Vagina (tissue), 2 donors: ENCODE results near the gene RBP7. TPM values are rescaled to one million over a fixed set of nuclear protein-coding genes. Genes with fewer than 3 reads are reported as not detected.

Experiments used
- DNase-seq, 2 donors: peaks; one replicate each; pipeline ENCODE4 v3.0.0-alpha.2; 2017; ENCODE audit errors: extremely low spot score in 2 of 2
- H3K27ac ChIP-seq: fragments of 200-600 bp; sonication (generic); one replicate; pipeline ENCODE4 v1.5.1; 2019
- H3K27me3 ChIP-seq: fragments of 200-600 bp; sonication (generic); one replicate; pipeline ENCODE4 v1.5.1; 2019
- H3K36me3 ChIP-seq, 2 donors: fragments of 200-600 bp; sonication (generic); one replicate each; pipeline ENCODE4 v1.5.1; 2017 to 2019
- H3K4me1 ChIP-seq: fragments of 200-600 bp; sonication (generic); one replicate; pipeline ENCODE4 v1.5.1; 2019
- H3K4me3 ChIP-seq, 2 donors: fragments of 200-600 bp; sonication (generic); 1 replicate in 1 of 2; 2 replicates in 1 of 2; pipeline ENCODE4 v1.5.1; 2016 to 2019
- H3K9me3 ChIP-seq: fragments of 200-600 bp; sonication (generic); one replicate; pipeline ENCODE4 v1.5.1; 2019
- CTCF ChIP-seq, 3 experiments: fragments of 450-650 bp in 2 of 3; fragments of 200-600 bp in 1 of 3; sonication (generic) in 1 of 3; IDR thresholded peaks; one replicate each; pipeline ENCODE4 v1.5.1; 2017 to 2019; ENCODE audit warnings: antibody characterized with exemption in 3 of 3, mild to moderate bottlenecking in 2 of 3, moderate library complexity in 2 of 3
- POLR2A ChIP-seq, 2 donors: fragments of 450-650 bp; IDR thresholded peaks; one replicate each; pipeline ENCODE4 v1.6.1; 2017; ENCODE audit warnings: antibody characterized with exemption in 2 of 2, mild to moderate bottlenecking in 2 of 2, moderate library complexity in 2 of 2
- POLR2AphosphoS5 ChIP-seq, 2 donors: sonication (generic); formaldehyde crosslinking; IDR thresholded peaks; one replicate each; pipeline ENCODE4 v1.9.0; 2017; ENCODE audit warnings: antibody characterized with exemption in 2 of 2, mild to moderate bottlenecking in 2 of 2, low read depth in 1 of 2; ENCODE audit not compliant: insufficient read depth in 1 of 2
- intact Hi-C: fragments of 100-400 bp; cut with DNase I; formaldehyde crosslinking; loops from one replicate; pipeline ENCODE4 v1.15.1; 2023
- total RNA-seq: library from RNA; depleted of rRNA; stranded (reverse); fragments of >200 nt; gene quantifications from one replicate; pipeline ENCODE4 v1.2.3, GENCODE V29; 2016

Gene RBP7
- total RNA-seq, 1 donor from 2014 or later: 36.3 TPM

GRCh38 chr1:10052347-10052746 lies 55.3 kb downstream of the RBP7 start:
- intact Hi-C loops: no loop called here
- no peaks in the 10 kb centered on the region for H3K36me3 ChIP-seq
- H3K4me1 ChIP-seq: peaks cover 49% of the 10 kb centered on the region
- no peak for DNase-seq
- no peaks in the 10 kb centered on the region for H3K27me3 ChIP-seq
- H3K27ac ChIP-seq: no peak overlapping the region
- no peak overlapping the region for H3K4me3 ChIP-seq
- TF ChIP-seq POLR2A (IDR thresholded peaks at IDR 0.05) (no peak), CTCF (IDR thresholded peaks at IDR 0.05) (no peak), POLR2AphosphoS5 (IDR thresholded peaks at IDR 0.05; ENCODE audit: insufficient read depth in 1 of 2, low read depth in 1 of 2) (no peak)
- H3K9me3 ChIP-seq: no peaks in the 10 kb centered on the region

- Histone ChIP-seq H3K27me3 (no peaks in the 10 kb centered on the region), H3K27ac (no peak overlapping the region), H3K4me3 (no peak overlapping the region), H3K9me3 (no peaks in the 10 kb centered on the region), H3K36me3 (no peaks in the 10 kb centered on the region), H3K4me1 (peaks cover 62% of the 10 kb centered on the region)
- no peak for DNase-seq
- intact Hi-C loops: no loop called here
- TF ChIP-seq POLR2AphosphoS5 (IDR thresholded peaks at IDR 0.05; ENCODE audit: insufficient read depth in 1 of 2, low read depth in 1 of 2): no peak
- no peak for TF ChIP-seq CTCF (IDR thresholded peaks at IDR 0.05)
- TF ChIP-seq POLR2A (IDR thresholded peaks at IDR 0.05): no peak
Observed at GRCh38 chr1:10054465-10054864, 57.4 kb downstream of the RBP7 start.

- TF ChIP-seq CTCF (IDR thresholded peaks at IDR 0.05) (no peak), POLR2AphosphoS5 (IDR thresholded peaks at IDR 0.05; ENCODE audit: insufficient read depth in 1 of 2, low read depth in 1 of 2) (no peak), POLR2A (IDR thresholded peaks at IDR 0.05) (no peak)
- H3K4me1 ChIP-seq: peaks cover 62% of the 10 kb centered on the region
Observed at GRCh38 chr1:10056599-10056987, 59.6 kb downstream of the RBP7 start.

GRCh38 chr1:10057343-10057742 lies 60.3 kb downstream of the RBP7 start:
- peaks cover 60% of the 10 kb centered on the region for H3K4me1 ChIP-seq
- peaks cover 0 to 3% of the 10 kb centered on the region in 2 donors for H3K36me3 ChIP-seq
- no peaks in the 10 kb centered on the region for H3K27me3 ChIP-seq
- intact Hi-C loops: no loop called here
- H3K9me3 ChIP-seq: no peaks in the 10 kb centered on the region
- TF ChIP-seq CTCF (IDR thresholded peaks at IDR 0.05) (no peak), POLR2AphosphoS5 (IDR thresholded peaks at IDR 0.05; ENCODE audit: insufficient read depth in 1 of 2, low read depth in 1 of 2) (peak in 1 of 2 donors; percentile 31)
- no peak overlapping the region for H3K4me3 ChIP-seq
- DNase-seq: no peak
- H3K27ac ChIP-seq: peak overlapping the region; percentile 79

More at GRCh38 chr1:10056599-10056987, 59.6 kb downstream of the RBP7 start:
- Histone ChIP-seq H3K27me3 (no peaks in the 10 kb centered on the region), H3K9me3 (no peaks in the 10 kb centered on the region), H3K4me3 (no peak overlapping the region), H3K36me3 (peaks cover 0 to 3% of the 10 kb centered on the region in 2 donors), H3K27ac (peak overlapping the region; percentile 79)
- DNase-seq: no peak
- intact Hi-C loops: no loop called here

- peak overlapping the region; percentile 77 for H3K27ac ChIP-seq
- intact Hi-C loops: no loop called here
- H3K4me3 ChIP-seq: no peak overlapping the region
- no peaks in the 10 kb centered on the region for H3K27me3 ChIP-seq
- H3K36me3 ChIP-seq: peaks cover 0 to 3% of the 10 kb centered on the region in 2 donors
- peaks cover 60% of the 10 kb centered on the region for H3K4me1 ChIP-seq
- TF ChIP-seq POLR2A (IDR thresholded peaks at IDR 0.05) (no peak), CTCF (IDR thresholded peaks at IDR 0.05) (no peak), POLR2AphosphoS5 (IDR thresholded peaks at IDR 0.05; ENCODE audit: insufficient read depth in 1 of 2, low read depth in 1 of 2) (no peak)
- H3K9me3 ChIP-seq: no peaks in the 10 kb centered on the region
- no peak for DNase-seq
Observed at GRCh38 chr1:10057796-10058195, 60.8 kb downstream of the RBP7 start.
